Activated CD8-positive, alpha-beta memory T cell treated with anti-CD3 and anti-CD28 coated beads, Interleukin-2, amount 50 U/mL, for 1 hour (primary cell): ENCODE measurements around the gene PLEKHM3.
"Not testable (repeated sequence)": the region's sequence is repeated elsewhere in the genome, so short reads cannot be mapped to it uniquely, and the experiment has no call there.

ENCODE experiments used
- DNase-seq: peaks from one replicate; pipeline ENCODE4 v3.0.0-alpha.2; 2020; ENCODE audit errors: extremely low read depth

Gene PLEKHM3

DNA sequence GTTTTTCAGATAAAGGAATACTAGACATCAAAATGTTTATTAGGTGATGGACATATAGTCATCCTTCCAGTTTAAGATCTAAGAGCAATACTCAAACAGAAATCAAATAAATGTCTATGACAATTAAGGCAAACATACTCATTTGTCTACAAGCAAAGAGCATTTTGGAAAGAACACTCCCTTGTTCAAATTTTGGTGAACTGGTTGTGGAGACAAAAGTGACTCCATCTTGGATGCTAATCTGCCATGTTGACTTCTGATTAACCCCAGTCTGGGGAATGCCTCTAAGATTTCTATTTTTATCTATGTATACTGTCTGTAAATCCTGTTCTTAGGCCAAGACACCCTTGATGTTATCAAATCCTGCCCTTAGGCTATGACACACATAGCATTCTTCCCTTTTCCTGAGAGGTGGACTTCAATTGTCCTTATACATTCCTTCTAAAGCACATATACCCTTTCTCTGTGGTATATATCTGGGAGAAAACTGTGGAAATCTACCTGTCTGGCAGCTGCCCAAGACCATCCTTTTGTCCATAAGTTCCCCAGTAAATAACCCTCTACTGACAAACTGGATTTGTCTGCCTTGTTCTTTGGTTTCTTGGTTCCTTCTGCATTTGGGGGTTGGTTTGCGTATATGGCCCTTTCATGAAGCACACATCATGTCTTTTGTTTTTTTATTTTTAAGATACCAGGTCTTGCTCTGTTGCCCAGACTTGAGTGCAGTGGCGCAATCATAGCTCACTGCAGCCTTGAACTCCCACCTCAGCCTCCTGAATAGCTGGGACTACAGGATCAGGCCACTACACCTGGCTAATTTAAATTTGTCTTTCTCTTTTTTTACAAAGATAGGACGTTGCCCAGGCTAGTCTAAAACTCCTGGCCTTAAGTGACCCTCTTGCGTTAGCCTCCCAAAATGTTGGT is 12.5 kb upstream of the PLEKHM3 start:
- no peak for DNase-seq

DNA sequence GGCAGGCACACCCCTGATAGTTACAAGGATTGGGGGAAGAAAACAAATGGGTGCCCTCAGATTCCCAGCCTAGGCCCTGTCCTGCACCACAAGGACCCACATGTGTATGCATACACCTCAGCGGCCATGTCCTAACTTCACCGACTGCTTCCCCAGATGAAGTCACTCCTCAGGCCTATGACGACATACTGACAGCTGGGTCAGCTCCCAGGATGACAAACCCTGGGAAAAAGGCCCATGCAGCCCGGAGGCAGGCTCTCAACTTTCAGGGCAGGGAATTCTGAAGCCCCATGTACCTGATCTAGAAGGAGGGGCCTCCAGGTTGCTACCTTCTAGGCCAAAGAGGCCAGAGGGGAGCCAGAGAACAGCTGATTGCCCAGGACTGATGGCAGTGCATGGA is 11.0 kb upstream of the PLEKHM3 start:
- no peak for DNase-seq

- no peak for DNase-seq
Observed at GRCh38 chr2:208034503-208035140, 9.3 kb upstream of the PLEKHM3 start.

GRCh38 chr2:208033701-208034502 is 8.6 kb upstream of the PLEKHM3 start:
- DNase-seq, result no peak

DNA sequence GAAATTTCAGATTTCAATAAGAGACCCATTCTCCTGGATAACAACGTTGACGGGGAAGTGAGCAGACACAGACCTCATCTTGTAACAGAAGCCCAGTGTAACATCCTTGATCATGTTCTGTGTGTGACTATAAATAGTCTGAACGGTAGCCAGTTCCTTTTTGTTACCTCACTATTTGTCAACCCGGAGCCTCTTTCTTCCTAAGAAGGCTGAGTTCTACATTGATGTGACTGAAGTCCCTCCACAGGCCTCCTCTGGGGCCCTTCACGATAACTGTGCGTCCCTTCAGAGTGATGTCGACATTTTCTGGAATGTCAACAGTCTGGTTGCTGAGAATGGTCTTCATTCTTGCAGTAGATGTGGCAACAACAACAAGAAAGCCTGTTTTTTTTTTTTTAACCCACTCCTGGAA is 6.3 kb upstream of the PLEKHM3 start:
- no peak for DNase-seq

DNA sequence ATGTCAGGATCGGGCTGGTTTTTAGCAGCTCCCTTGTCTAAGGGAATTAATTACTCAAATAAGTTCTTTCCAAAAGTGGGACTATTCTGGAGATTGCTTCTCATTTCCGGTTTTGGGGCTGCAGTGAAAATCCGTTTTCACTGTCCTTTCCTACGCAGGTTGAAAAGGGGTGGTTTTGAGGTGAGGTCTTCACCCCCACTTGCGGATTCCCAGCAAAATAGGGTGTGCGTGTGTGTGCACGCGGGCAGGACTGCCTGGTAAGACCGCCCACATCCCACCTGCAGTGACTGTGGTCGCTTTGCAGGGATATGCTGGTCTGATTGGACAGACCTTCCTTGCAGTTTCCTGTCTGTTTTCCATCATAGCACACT is 472 bp upstream of the PLEKHM3 start:
- no peak for DNase-seq

DNA sequence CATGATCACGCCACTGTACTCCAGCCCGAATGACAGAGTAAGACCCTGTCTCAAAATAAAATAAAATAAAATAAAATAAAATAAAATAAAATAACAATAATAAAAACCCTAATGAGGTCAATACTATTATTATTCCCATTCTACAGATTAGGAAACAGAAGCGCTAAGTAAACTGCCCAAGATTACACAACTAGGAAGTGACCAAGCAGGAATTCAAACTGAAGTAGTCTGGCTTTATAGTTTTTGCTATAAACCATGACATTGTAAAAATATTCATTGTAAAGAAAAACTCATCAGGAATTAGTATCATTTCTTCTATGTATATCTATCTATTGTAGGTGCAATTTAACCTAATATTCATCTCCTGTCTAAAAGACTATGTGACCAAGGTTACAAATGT is 1.2 kb downstream of the PLEKHM3 start:
- no peak for DNase-seq

DNA sequence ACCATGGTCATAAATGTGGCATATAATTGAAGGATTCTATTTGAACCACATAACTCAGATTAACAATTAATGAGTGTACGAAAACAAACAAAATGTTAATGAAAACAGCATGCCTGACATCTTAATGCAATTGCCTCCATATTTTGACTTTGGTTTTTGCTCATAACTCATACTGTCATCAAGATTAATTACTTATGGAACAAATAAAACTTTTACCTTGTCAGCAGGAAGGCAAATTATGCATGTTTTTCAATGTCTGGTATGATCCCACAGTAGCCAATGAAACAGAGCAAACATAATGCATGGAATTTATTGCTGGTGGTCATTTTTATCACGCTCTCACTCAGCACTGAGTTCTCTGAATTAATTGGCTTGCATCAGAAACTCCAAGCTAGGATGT is 5.1 kb downstream of the PLEKHM3 start:
- DNase-seq, result no peak

DNA sequence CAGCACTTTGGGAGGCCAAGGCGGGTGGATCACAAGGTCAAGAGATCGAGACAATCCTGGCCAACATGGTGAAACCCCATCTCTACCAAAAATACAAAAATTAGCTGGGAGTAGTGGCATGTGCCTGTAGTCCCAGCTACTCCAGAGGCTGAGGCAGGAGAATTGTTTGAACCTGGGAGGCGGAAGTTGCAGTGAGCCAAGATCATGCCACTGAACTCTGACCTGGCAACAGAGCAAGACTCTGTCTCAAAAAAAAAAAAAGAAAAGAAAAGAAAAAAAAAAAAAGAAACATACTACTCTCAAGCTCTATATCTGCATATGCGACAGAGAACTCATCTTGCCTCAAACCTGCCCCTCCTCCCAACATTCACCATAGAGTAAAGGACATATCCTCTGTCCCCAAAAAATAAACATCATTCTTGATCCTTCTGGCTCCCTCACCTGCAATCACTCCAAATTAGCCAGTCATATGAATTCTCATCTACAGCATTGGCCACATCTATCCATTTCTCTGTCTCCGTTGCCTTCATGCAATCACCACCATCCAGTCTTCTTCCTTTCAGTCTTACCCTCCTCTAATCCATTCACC is 7.1 kb downstream of the PLEKHM3 start:
- not testable (repeated sequence) for DNase-seq

GRCh38 chr2:208017721-208018120 is 7.6 kb downstream of the PLEKHM3 start:
- no peak for DNase-seq

- no peak for DNase-seq
Observed at GRCh38 chr2:208015475-208015874, 9.9 kb downstream of the PLEKHM3 start.

- no peak for DNase-seq
Observed at GRCh38 chr2:208013285-208014178, 11.8 kb downstream of the PLEKHM3 start.

- DNase-seq, result no peak
Observed at GRCh38 chr2:208012449-208012848, 12.9 kb downstream of the PLEKHM3 start.

DNA sequence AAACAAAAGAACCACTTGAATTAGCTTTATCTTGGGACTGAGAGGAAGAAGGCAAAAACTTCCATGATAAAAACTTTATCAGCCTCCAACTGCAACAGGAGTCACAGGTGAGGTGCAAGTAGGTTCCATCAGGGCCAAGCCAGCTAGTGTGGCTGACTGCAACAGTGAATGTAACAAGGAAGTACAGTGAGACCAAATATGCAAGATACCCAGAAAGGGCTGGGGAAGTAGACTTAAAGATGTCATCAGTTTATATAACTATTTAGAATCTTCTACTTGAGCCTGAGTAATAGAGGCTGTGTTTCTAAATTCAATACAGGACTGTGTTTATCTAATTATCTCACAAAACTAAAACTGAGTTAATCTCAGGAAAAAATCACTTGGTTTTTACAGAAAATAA is 14.8 kb downstream of the PLEKHM3 start:
- no peak for DNase-seq

- DNase-seq, result no peak
Observed at GRCh38 chr2:208006833-208007232, 18.5 kb downstream of the PLEKHM3 start.

DNA sequence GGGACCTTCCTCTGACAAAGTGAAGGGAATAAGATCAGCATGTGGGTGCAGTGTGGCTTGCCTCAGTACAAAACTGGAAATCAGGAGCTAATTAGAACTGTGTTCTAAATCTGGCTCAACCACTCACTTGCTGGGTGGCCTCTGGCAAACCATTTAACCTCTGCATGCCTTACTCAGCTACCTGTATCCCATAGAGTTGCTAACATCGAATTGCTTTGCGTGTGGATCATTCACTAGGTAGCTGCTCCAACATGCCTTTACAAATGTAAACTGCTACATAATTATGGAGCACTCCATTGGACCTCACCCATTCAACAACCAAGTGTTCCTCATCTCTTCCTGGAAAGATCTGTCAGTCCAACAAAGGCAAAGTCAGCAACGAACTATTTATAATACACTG is 19.0 kb downstream of the PLEKHM3 start:
- DNase-seq, result no peak

DNA sequence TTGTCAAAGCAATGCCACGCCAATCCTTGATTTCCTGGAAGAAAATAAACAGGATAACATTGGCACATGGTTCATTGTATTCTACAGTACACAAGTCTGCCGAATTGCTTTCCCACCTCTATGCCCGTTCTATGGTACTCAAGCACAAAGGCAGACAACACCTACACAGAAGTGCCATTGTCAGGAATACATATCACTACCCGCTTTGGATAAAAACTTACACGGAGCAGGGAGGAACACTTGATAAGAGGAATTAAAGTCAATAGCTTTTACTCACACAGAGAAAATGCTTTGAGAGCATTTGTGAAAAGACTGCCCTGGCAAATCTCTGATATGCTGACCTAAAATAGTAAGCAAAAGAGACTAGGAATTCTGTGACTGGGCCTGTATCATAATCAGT is 23.4 kb downstream of the PLEKHM3 start:
- DNase-seq, result no peak

DNA sequence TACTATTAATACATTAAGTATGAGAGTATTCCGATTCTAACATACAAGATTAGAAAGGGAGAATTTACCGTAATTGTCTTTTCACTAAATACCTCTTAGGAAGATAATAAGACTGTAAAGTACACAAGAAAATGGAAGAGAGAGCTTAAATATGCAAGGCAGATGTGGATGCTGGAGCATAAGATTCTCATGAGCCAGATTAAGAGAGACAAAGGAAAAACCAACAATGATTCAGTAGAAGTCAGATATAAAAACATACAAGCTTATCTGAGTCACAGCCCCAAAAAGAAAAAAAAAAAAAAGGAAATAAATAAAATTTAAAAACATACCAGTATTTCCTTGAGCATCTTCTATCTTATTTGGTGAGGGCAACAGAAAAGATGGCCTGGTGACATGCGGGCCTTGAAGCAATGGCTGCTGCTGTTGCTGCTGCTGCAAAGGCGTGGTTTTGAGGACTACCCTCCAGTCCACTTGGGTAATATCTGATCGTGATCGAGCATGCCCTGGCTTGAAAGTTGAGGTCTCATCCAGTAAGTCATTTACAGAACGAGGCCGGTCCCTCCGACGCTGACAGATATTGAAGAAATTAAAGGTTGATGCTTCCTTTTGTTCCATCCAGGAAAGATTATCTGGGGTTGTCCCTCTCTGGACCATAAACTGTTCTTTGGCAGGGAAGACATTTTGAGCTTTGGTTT is 24.5 kb downstream of the PLEKHM3 start:
- DNase-seq, result no peak

DNA sequence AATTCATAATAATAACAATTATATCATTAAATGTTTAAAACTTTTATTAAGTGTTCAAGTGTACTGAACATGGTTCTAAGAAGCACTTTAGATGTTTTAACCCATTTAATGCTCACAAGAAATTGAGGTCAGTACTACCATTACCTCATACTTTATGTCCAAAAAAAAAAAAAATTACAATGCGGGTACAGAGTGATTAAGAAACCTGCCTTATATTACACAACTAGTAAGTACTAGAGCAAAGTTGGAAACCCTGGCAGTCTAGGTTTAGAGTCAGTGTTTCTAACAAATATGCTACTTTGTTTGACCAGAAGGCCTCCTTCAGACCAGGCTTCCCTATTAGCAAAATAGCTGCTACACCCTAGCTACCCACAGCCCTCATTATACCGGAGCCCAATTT is 28.5 kb downstream of the PLEKHM3 start:
- no peak for DNase-seq

DNA sequence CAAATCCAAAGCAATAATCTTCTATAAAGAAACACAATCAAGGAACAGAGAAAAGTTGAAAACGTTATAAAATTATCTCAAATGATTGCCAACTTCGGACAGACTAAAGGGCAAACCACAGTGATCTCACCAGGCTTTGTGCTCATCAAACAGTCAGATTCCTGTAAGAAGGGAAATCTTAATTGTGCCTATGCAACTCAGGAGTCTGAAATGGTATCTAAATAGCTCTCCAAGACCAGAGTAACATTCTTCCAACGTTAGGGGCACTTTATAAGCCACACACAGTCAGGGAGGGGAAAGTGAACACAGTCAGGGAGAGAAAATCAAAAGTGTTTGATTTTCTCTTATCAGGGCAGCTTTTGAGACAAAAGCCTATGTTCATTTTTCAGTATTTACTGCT is 29.4 kb downstream of the PLEKHM3 start:
- DNase-seq, result no peak
